B cell (primary cell): Measurements from ENCODE around the gene RAI1.

ENCODE experiments used
- CTCF ChIP-seq: fragments of 200-600 bp; IDR thresholded peaks from one replicate; pipeline ENCODE4 v1.8.0; 2022; ENCODE audit warnings: antibody characterized with exemption, mild to moderate bottlenecking
- EZH2 ChIP-seq: IDR thresholded peaks from 2 replicates; pipeline ENCODE4 v1.6.1; 2012; ENCODE audit warnings: borderline replicate concordance, low read depth, mild to moderate bottlenecking, moderate library complexity, low read length; ENCODE audit not compliant: insufficient read depth, poor library complexity, severe bottlenecking

DNA sequence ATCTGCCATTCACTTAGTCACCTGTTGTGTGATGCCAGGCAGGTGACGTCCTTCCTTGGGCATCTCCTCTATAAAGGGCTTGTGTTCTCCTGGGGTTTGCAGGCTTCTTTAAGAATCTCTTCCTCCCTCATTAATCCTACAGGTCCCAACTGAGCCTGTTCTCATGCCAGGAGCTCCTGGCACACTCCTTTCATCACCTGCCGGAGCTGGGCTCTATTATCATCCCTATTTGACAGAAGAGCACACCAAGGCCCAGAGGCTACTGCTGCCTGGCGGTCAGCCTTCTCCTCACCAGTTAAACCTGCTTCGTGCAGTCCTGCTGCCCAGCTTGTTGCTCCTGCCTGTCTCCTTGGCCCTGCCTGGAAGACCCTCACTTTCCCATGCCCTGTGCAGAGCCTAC is 51.2 kb downstream of the RAI1 start:
- no peak for TF ChIP-seq CTCF
- no peak for TF ChIP-seq EZH2
